ENCODE data around the gene SLC24A3.
A peak's percentile ranks its signal among the peaks of the same experiment; 100 is the strongest.

Gene SLC24A3

GRCh38 chr20:19522071-19522801 lies 309.8 kb downstream of the SLC24A3 start:
- DNase-seq, result no peak

- DNase-seq, result no peak
Measured at GRCh38 chr20:19522836-19523590, 310.6 kb downstream of the SLC24A3 start.

- DNase-seq, result no peak
Measured at GRCh38 chr20:19524691-19525090, 312.2 kb downstream of the SLC24A3 start.

GRCh38 chr20:19527509-19527908 lies 315.1 kb downstream of the SLC24A3 start:
- DNase-seq, result no peak

DNA sequence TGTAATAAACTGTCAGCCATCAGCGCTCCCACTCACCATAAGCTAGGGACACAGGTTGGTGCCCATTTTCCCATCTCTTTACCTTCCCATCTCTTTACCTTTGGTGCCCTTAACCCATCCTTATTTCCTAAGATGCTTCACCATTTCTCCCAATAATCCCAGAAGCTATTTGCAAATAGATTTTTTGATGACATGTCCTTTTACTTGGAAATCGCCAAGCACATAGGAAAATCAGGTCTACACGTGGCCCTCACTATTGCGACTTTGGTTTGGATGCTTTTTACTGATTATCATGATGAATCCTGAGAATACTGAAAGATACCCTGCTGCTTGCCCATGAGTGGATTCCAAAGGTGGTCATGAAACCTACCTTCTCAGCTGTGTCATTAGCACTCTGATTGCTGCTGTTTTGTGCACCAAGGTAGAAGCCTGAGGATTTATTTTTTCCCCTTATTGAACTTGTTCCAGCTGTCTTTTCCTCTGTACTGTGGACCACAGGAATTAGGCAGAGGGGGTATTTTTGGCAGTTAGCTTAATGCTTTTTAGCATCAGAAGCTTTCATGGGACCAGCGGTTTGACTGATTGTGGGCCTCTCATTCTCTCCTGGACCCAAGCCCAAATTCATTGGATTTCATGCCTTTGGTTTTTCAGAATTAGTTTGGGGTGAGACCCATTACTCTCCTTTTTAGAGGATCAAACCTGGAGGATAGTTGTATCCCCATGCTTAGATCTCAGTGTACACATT lies 316.0 kb downstream of the SLC24A3 start:
- DNase-seq, result no peak

DNA sequence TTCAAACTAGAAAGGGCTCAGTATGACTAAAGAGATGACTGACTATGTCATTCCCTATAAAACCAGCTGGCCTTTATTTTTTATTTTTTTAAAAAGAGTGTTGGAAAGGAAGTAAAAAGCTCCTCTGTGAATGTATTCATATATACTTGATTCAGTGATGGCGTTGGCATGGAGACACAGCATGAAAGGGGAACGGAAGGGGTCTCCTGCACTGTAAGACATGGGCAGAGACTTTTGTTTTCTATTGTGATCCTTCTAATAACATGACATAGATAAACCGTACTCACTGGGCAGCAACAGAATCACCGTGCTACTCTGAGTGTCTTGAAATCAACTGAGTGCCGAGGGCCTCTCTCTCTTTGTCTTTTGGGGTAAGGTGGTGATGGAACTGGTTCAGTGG lies 317.6 kb downstream of the SLC24A3 start:
- no peak for DNase-seq

- DNase-seq, result no peak
Measured at GRCh38 chr20:19531446-19531845, 319.0 kb downstream of the SLC24A3 start.

DNA sequence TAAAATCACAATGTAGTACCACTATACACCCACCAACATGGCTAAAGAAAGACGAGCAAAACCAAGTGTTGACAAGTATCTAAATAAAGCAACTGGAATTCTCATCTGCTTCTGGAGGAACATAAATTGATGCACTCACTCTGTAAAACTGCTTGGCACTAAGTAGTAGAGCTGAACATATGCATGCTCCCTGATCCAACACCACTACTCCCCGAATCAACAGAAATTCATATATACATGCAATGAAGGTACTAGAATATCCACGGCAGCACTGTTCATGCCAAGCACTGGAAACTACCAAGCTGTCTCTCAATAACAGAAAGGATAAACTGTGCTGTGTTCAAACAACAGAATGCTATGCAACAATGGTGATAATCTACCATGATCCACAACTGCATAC lies 326.1 kb downstream of the SLC24A3 start:
- no peak for DNase-seq

- no peak for DNase-seq
Measured at GRCh38 chr20:19539191-19539590, 326.7 kb downstream of the SLC24A3 start.

DNA sequence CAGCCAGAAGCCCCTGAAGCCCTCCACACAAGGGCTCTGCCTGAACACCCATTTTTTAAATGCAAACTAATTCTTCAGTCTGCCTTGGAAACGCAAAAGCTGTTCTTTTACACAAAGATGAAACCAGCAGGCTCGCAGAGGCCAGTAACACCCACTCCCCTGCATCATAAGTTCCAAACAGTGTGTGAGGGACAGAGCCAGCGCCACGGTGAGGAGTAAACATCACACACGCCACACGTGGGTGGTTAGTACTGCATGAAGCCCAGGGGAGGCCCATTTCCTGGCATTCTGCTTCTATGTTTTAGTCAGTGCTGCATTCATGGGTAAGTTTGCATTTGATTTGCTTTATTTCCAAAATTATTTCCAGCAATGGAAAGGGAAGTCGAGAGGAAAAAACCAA lies 327.9 kb downstream of the SLC24A3 start:
- no peak for DNase-seq

DNA sequence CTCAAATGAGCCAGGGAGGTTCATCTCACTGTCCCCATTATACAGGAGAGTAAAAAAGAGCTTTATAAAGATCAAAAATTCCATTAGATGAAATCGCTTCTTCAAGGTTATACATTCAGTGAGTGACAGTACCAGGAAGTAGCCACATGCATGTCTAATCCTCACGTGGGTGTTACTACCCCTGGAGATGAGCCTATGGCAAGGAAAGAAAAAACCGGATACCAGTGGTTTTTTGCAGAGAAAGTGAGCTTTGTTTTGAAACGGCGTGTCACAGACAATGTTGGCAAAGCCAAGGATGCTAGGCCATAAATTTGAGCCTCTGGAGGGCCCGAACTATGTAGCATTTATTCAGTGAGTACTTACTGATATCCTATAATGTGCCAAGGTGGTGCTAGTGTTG lies 330.7 kb downstream of the SLC24A3 start:
- no peak for DNase-seq

DNA sequence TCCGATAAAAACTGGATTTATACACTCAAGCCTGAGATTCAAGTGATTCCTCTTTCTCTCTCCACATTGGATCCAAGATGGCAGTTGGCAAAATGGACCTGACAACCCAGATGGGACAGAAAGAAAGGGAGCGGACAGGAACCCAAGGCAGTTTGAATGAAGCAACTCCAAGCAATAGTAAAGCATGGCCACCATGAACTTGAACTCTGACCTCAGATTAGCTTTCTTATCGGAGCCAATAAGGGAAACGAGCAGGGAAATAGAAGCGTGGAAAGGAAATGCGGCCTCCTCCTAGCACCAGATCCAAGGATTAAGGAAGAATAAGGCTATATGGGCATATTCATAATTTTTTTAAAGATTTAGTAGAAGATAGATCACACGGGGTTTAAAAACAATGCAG lies 332.2 kb downstream of the SLC24A3 start:
- no peak for DNase-seq

DNA sequence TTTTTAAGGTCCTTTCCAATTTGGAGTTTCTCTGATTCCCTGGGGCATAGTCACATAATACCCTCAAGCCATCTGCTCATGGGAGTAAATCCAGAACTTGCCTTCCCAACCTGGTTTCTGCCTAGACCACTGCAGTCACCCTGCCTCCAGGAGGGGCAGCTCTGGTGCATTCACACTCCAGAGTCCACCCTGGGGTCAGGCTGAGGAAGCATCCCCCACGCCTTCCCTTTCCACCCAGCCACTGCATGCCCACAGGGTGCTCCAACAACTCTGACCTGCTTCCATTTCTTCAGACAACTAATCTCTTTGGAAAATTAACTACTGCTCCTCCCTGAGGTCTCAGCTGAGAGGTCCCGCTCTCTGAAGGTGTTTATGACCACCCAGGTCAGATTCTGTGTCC lies 334.2 kb downstream of the SLC24A3 start:
- DNase-seq, result no peak

DNA sequence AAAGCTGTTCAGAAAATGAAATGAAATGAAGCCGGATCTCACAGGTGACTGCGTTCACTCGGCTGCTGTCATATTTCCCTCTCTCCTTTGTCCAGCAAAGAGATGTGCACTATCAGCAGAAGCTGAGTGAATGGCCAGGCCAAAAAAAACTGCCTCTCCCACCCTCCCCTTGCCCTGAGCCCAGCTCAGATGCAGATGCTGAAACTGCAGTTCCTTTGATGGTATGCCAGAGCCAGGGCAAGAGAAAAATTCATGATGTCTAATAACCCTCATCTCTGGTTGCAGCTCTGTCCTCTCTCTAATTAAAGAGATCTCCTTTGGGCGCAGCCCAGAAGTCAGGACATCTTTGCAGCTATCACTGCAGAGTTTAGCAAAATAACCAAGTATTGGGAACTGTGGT lies 335.1 kb downstream of the SLC24A3 start:
- no peak for DNase-seq

DNA sequence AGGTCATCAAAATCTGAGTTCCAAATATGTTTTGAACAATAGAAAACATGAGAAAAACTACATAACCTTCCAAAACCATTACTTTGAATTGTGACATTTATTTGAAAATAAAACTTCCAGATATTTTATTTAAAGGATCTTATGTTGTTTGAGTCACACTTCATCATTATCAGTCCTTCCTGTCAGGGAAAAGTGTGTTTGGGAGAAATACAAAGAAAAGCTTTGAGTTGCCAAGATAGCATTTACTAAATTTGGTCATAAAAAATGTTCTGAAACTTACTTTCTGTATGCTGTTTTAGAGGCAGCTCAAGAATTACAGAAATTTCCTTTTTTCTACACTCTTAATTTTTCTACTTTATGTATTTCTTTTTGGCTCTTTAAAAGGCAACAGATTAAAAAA lies 337.5 kb downstream of the SLC24A3 start:
- no peak for DNase-seq

GRCh38 chr20:19552221-19553180 lies 340.1 kb downstream of the SLC24A3 start:
- DNase-seq, result no peak

DNA sequence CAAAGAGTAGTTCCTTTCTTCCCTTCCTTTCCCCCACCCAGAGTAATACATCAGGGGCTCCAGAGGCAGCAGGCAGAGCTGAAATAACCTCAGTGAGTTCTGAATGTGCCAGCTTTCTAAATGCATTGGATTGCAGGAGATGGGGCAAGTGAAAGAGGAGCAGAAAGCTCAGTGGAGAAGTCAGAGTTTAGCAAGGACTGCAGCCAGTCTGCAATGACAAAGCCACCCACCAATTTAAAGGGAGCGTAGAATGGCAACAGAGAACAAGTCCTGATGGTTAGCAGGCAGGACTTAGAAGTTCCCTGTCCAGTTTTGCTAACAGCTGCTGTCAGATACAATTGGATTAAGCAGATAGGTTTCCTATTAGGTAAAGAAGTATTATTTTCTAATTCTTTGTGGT lies 342.2 kb downstream of the SLC24A3 start:
- no peak for DNase-seq

- no peak for DNase-seq
Measured at GRCh38 chr20:19555726-19556125, 343.3 kb downstream of the SLC24A3 start.

- DNase-seq, result no peak
Measured at GRCh38 chr20:19557291-19557690, 344.8 kb downstream of the SLC24A3 start.

GRCh38 chr20:19560881-19561480 lies 348.5 kb downstream of the SLC24A3 start:
- DNase-seq, result peak; percentile 57

GRCh38 chr20:19562426-19562825 lies 350.0 kb downstream of the SLC24A3 start:
- DNase-seq, result peak; percentile 47

DNA sequence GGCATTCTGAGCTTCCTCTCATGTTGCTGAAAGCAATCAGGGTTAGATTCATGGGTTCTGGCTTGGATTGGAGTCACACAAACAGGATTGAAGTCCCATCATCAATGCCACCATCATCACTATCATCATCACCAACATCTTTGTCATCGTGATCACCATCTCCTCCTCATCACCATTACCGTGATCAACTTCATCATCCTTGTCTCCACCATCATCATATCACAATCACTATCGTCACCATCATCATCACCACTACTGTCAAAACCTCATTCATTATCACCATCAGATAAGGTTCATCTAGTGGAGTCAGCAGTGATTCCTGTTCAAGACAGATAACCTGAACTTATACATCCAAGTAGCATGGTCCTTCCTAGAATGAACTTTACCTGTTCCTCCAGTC lies 351.8 kb downstream of the SLC24A3 start:
- DNase-seq, result no peak

All from DMS 273 treated with DMSO at 0.1 percent for 48 hours (cell line).